IMR-90 (cell line): ENCODE results near the gene NTM. TPM values are rescaled to one million over a fixed set of nuclear protein-coding genes. Genes with fewer than 3 reads are reported as not detected.

Experiments used
- ATAC-seq: fragments of 200-7000 bp; cut with Tn5 transposase; 2 replicates; pipeline ENCODE4 v1.9.1; 2020; ENCODE audit warnings: low read depth, mild to moderate bottlenecking, moderate library complexity
- BruUV-seq: library from RNA; stranded (reverse); fragments of 400-500 nt; replicated peaks from 2 replicates; lab custom pipeline; 2021; lab: Mats Ljungman, UMichigan
- CTCF ChIA-PET: fragments of 300-600 bp; formaldehyde crosslinking; extraction: SDS; loops from one replicate; lab custom pipeline; 2021; ENCODE audit warnings: antibody characterized with exemption; lab: Yijun Ruan, JAX
- POLR2A ChIA-PET: fragments of 300-600 bp; sonication (Branson Sonifier 250); formaldehyde crosslinking; loops from one replicate; lab custom pipeline; 2022; ENCODE audit warnings: antibody characterized with exemption; ENCODE audit not compliant: unreplicated experiment; lab: Charles Lee
- DNase-seq: peaks from one replicate; pipeline ENCODE4 v3.0.0; 2013
- H2AFZ ChIP-seq: replicated peaks from 2 replicates; pipeline ENCODE3; 2013; ENCODE audit warnings: low read length, mild to moderate bottlenecking; ENCODE audit not compliant: poor library complexity
- H2AK5ac ChIP-seq: 2 replicates; pipeline ENCODE4 v1.6.1; 2013; ENCODE audit warnings: low read depth, low read length, inconsistent platforms
- H2AK9ac ChIP-seq: replicated peaks from 2 replicates; pipeline ENCODE3; 2013; ENCODE audit warnings: mild to moderate bottlenecking, low read depth, low read length, moderate library complexity; ENCODE audit not compliant: poor library complexity
- H2BK120ac ChIP-seq: 2 replicates; pipeline ENCODE4 v1.6.1; 2013; ENCODE audit warnings: low read depth, low read length, inconsistent platforms
- H2BK15ac ChIP-seq: 3 replicates; pipeline ENCODE4 v1.6.1; 2013; ENCODE audit warnings: low read depth, low read length, inconsistent platforms
- H2BK20ac ChIP-seq: 2 replicates; pipeline ENCODE4 v1.6.1; 2013; ENCODE audit warnings: low read depth, mild to moderate bottlenecking, inconsistent platforms, low read length, moderate library complexity
- H2BK5ac ChIP-seq: 2 replicates; pipeline ENCODE4 v1.6.1; 2013; ENCODE audit warnings: mild to moderate bottlenecking, low read depth, low read length, inconsistent platforms; ENCODE audit not compliant: poor library complexity, severe bottlenecking
- H3K14ac ChIP-seq: replicated peaks from 2 replicates; pipeline ENCODE4 v1.6.1; 2013; ENCODE audit warnings: low read depth, low read length, inconsistent platforms
- H3K18ac ChIP-seq: 2 replicates; pipeline ENCODE4 v1.6.1; 2013; ENCODE audit warnings: low read depth, low read length, control low read depth
- H3K23ac ChIP-seq: 2 replicates; pipeline ENCODE4 v1.6.1; 2013; ENCODE audit warnings: low read depth, low read length, inconsistent platforms
- H3K27ac ChIP-seq: 2 replicates; pipeline ENCODE4 v1.5.1; 2013; ENCODE audit warnings: mild to moderate bottlenecking, control low read depth, low read length; ENCODE audit not compliant: insufficient read depth
- H3K27me3 ChIP-seq: 2 replicates; pipeline ENCODE4 v1.6.1; 2013; ENCODE audit warnings: low read length; ENCODE audit not compliant: control insufficient read depth, insufficient read depth
- H3K36me3 ChIP-seq: 2 replicates; pipeline ENCODE4 v1.6.1; 2013; ENCODE audit warnings: low read length, mixed read lengths; ENCODE audit not compliant: control insufficient read depth, insufficient read depth
- H3K4ac ChIP-seq: 2 replicates; pipeline ENCODE4 v1.6.1; 2013; ENCODE audit warnings: low read depth, low read length, inconsistent platforms
- H3K4me1 ChIP-seq: 2 replicates; pipeline ENCODE4 v1.6.1; 2013; ENCODE audit warnings: low read length, mixed read lengths; ENCODE audit not compliant: control insufficient read depth, insufficient read depth
- H3K4me2 ChIP-seq: 2 replicates; pipeline ENCODE4 v1.6.1; 2013; ENCODE audit warnings: low read depth, mild to moderate bottlenecking, control low read depth, low read length, moderate library complexity
- H3K4me3 ChIP-seq: 2 replicates; pipeline ENCODE4 v1.5.1; 2013; ENCODE audit warnings: low read depth, mild to moderate bottlenecking, control low read depth, low read length, moderate library complexity; ENCODE audit not compliant: insufficient read depth
- H3K56ac ChIP-seq: 2 replicates; pipeline ENCODE4 v1.6.1; 2013; ENCODE audit warnings: low read length, inconsistent platforms; ENCODE audit not compliant: insufficient read depth; ENCODE audit errors: extremely low read depth
- H3K79me1 ChIP-seq, 2 experiments: 2 replicates each; pipeline ENCODE4 v1.6.1; 2013; ENCODE audit warnings: low read length in 2 of 2, inconsistent platforms in 1 of 2, low read depth in 1 of 2
- H3K9ac ChIP-seq: 2 replicates; pipeline ENCODE4 v1.6.1; 2013; ENCODE audit warnings: low read depth, low read length, control low read depth
- H3K9me1 ChIP-seq: 2 replicates; pipeline ENCODE4 v1.6.1; 2013; ENCODE audit warnings: low read length, inconsistent platforms; ENCODE audit not compliant: insufficient read depth
- H3K9me3 ChIP-seq: 2 replicates; pipeline ENCODE4 v1.6.1; 2013; ENCODE audit warnings: low read length; ENCODE audit not compliant: control insufficient read depth, insufficient read depth
- H4K20me1 ChIP-seq: 2 replicates; pipeline ENCODE4 v1.6.1; 2013; ENCODE audit warnings: low read length, inconsistent platforms; ENCODE audit not compliant: insufficient read depth
- H4K5ac ChIP-seq: 2 replicates; pipeline ENCODE4 v1.6.1; 2013; ENCODE audit warnings: mild to moderate bottlenecking, low read depth, low read length, control low read depth
- H4K8ac ChIP-seq, 2 experiments: 2 replicates each; pipeline ENCODE4 v1.6.1; 2013; ENCODE audit warnings: low read depth in 2 of 2, low read length in 2 of 2, control low read depth in 1 of 2, inconsistent platforms in 1 of 2
- H4K91ac ChIP-seq: 2 replicates; pipeline ENCODE4 v1.6.1; 2013; ENCODE audit warnings: low read depth, low read length, inconsistent platforms; ENCODE audit not compliant: insufficient read depth
- BHLHE40 ChIP-seq: fragments of 150-350 bp; IDR thresholded peaks from 2 replicates; pipeline ENCODE4 v1.6.1; 2016; ENCODE audit warnings: mild to moderate bottlenecking, low read depth, low read length
- CEBPB ChIP-seq: IDR thresholded peaks from 2 replicates; pipeline ENCODE4 v1.6.1; 2012; ENCODE audit warnings: low read depth, low read length, improper control_type of control experiment
- CHD1 ChIP-seq: IDR thresholded peaks from 2 replicates; pipeline ENCODE4 v1.6.1; 2012; ENCODE audit warnings: low read depth, low read length, improper control_type of control experiment
- CTCF ChIP-seq: conservative IDR thresholded peaks from 2 replicates; pipeline ENCODE4 v1.5.1; 2012; ENCODE audit warnings: mild to moderate bottlenecking, low read depth, low read length, improper control_type of control experiment
- ELK1 ChIP-seq: fragments of 150-350 bp; IDR thresholded peaks from 2 replicates; pipeline ENCODE4 v1.6.1; 2016; ENCODE audit warnings: low read depth, mild to moderate bottlenecking, low read length, moderate library complexity, borderline replicate concordance
- FOS ChIP-seq: fragments of 150-350 bp; IDR thresholded peaks from 2 replicates; pipeline ENCODE4 v1.6.1; 2016; ENCODE audit warnings: low read depth, low read length
- MAFK ChIP-seq: IDR thresholded peaks from 2 replicates; pipeline ENCODE4 v1.6.1; 2012; ENCODE audit warnings: low read depth, low read length, improper control_type of control experiment
- MAZ ChIP-seq: IDR thresholded peaks from 2 replicates; pipeline ENCODE4 v1.6.1; 2012; ENCODE audit warnings: low read depth, mild to moderate bottlenecking, low read length, improper control_type of control experiment, moderate library complexity, borderline replicate concordance
- MXI1 ChIP-seq: IDR thresholded peaks from 2 replicates; pipeline ENCODE4 v1.6.1; 2012; ENCODE audit warnings: low read depth, mild to moderate bottlenecking, low read length, moderate library complexity, borderline replicate concordance
- NFE2L2 ChIP-seq: fragments of 150-350 bp; IDR thresholded peaks from 2 replicates; pipeline ENCODE4 v1.6.1; 2016; ENCODE audit warnings: low read depth, mild to moderate bottlenecking, low read length
- POLR2A ChIP-seq: IDR thresholded peaks from 2 replicates; pipeline ENCODE4 v1.6.1; 2012; ENCODE audit warnings: mild to moderate bottlenecking, low read depth, low read length
- RAD21 ChIP-seq: IDR thresholded peaks from 2 replicates; pipeline ENCODE4 v1.6.1; 2012; ENCODE audit warnings: low read length, improper control_type of control experiment
- RCOR1 ChIP-seq: IDR thresholded peaks from 2 replicates; pipeline ENCODE4 v1.6.1; 2012; ENCODE audit warnings: mild to moderate bottlenecking, low read length, improper control_type of control experiment; ENCODE audit not compliant: insufficient replicate concordance
- SMC3 ChIP-seq: fragments of 150-350 bp; IDR thresholded peaks from 2 replicates; pipeline ENCODE4 v1.6.1; 2016; ENCODE audit warnings: low read depth, mild to moderate bottlenecking, antibody characterized with exemption, low read length, moderate library complexity
- USF2 ChIP-seq: fragments of 150-350 bp; IDR thresholded peaks from 2 replicates; pipeline ENCODE4 v1.6.1; 2017; ENCODE audit warnings: mild to moderate bottlenecking, antibody characterized with exemption, low read length, low read depth
- WGBS, 2 experiments: methylation state at CpG; one replicate each; pipeline versions ENCODE4 v1.1.5 to v1.1.7; 2013; ENCODE audit warnings: missing lambda C conversion rate in 2 of 2; ENCODE audit not compliant: insufficient read length in 1 of 2; ENCODE audit errors: extremely low coverage in 2 of 2; 5-methylcytosine and 5-hydroxymethylcytosine counted together
- dilution Hi-C: fragments of 300-500 bp; cut with HindIII; formaldehyde crosslinking; loops from one replicate; pipeline ENCODE4 v1.14.3; 2018; ENCODE audit warnings: low sequenced_read_pairs; ENCODE audit not compliant: unreplicated experiment
- in situ Hi-C: fragments of 300-500 bp; cut with MboI; formaldehyde crosslinking; loops from 3 replicates; pipeline ENCODE4 v1.14.3; 2019; ENCODE audit warnings: low sequenced_read_pairs, inconsistent platforms, mixed read lengths
- intact Hi-C: fragments of 100-400 bp; cut with micrococcal nuclease; formaldehyde crosslinking; loops from 2 replicates; pipeline ENCODE4 v1.10.0; 2022
- polyA plus RNA-seq, 3 experiments: library from polyadenylated mRNA; depleted of rRNA; stranded (reverse); fragments of >200 nt; gene quantifications; 2 replicates each; pipeline ENCODE4 v1.2.3, GENCODE V29; 2012; ENCODE audit warnings: low replicate concordance in 1 of 3
- total RNA-seq: library from RNA; depleted of rRNA; stranded (reverse); fragments of >200 nt; gene quantifications from 2 replicates; pipeline ENCODE4 v1.2.3, GENCODE V29; 2012

Gene NTM
- total and polyA plus RNA-seq, 2 of the 4 experiments (the other 2 are of a cell fraction), result 19.5 to 25.5 TPM

GRCh38 chr11:131762346-131763110, 392.1 kb downstream of the NTM start:
- ChIA-PET CTCF (no interaction called here), POLR2A (no interaction called here)
- Histone ChIP-seq H3K79me1 (no peaks in the 10 kb centered on the region), H4K8ac (no peak overlapping the region), H2AK9ac (no peak overlapping the region), H3K4me2 (no peak overlapping the region), H2BK20ac (no peak overlapping the region; the same call in 1 of the 2 replicates), H2BK120ac (peak overlapping the region; percentile 6; the same call in 1 of the 2 replicates), H3K4me1 (peaks cover 8% of the 10 kb centered on the region), H3K18ac (no peak overlapping the region), H2BK15ac (no peak overlapping the region), H2BK5ac (no peak overlapping the region), H3K14ac (0 out of 2 replicates have a peak overlapping the region, but pooled peaks have one; percentile 44), H2AFZ (peak overlapping the region; percentile 21), H3K27me3 (no peaks in the 10 kb centered on the region), H3K56ac (no peak overlapping the region), H4K20me1 (no peaks in the 10 kb centered on the region), H2AK5ac (no peak overlapping the region; the same call in 1 of the 2 replicates), H4K91ac (no peak overlapping the region), H3K4ac (no peak overlapping the region), H3K9me1 (peaks cover under 1% of the 10 kb centered on the region; the same call in 1 of the 2 replicates), H3K23ac (no peak overlapping the region), H3K9me3 (no peaks in the 10 kb centered on the region), H3K9ac (no peak overlapping the region), H3K4me3 (no peak overlapping the region), H4K5ac (no peak overlapping the region), H3K36me3 (no peaks in the 10 kb centered on the region), H3K27ac (no peak overlapping the region)
- ATAC-seq (no peak), DNase-seq (no peak)
- intact Hi-C loops, result no loop called here
- dilution Hi-C loops, result no loop called here
- TF ChIP-seq USF2, result no peak
- no peak for TF ChIP-seq RCOR1
- TF ChIP-seq ELK1, result no peak
- TF ChIP-seq BHLHE40, result no peak
- TF ChIP-seq NFE2L2, result no peak
- TF ChIP-seq RAD21, result no peak
- no peak for TF ChIP-seq POLR2A
- no peak for TF ChIP-seq MAFK
- no peak for TF ChIP-seq MXI1
- no peak for TF ChIP-seq FOS
- TF ChIP-seq CTCF, result no peak
- TF ChIP-seq SMC3, result no peak
- TF ChIP-seq CHD1, result no peak
- no peak for TF ChIP-seq MAZ
- TF ChIP-seq CEBPB, result no peak
- WGBS, 2 experiments, result 98% methylated on average over 13 of the region's 17 CpGs; no CpG with 5 or more reads in 1 of the 2 experiments
- in situ Hi-C loops, result no loop called here
- BruUV-seq, result no TSS peak
